B cell (primary cell): ENCODE results near the gene SRRM4. TPM values are rescaled to one million over a fixed set of nuclear protein-coding genes. Genes with fewer than 3 reads are reported as not detected.
"Not testable (repeated sequence)": the region's sequence is repeated elsewhere in the genome, so short reads cannot be mapped to it uniquely, and the experiment has no call there.

Experiments used
- ATAC-seq: fragments of 200-7000 bp; cut with Tn5 transposase; one replicate; pipeline ENCODE4 v1.10.0; 2021; ENCODE audit warnings: low read depth, mild to moderate bottlenecking, moderate number of reproducible peaks, moderate library complexity
- CTCF ChIA-PET: fragments of 350-600 bp; sonication (Branson Sonifier 250); formaldehyde crosslinking; loops from one replicate; lab custom pipeline; 2021; ENCODE audit warnings: antibody characterized with exemption, inconsistent platforms; lab: Charles Lee
- POLR2A ChIA-PET: fragments of 350-600 bp; sonication (Branson Sonifier 250); formaldehyde crosslinking; loops from one replicate; lab custom pipeline; 2021; ENCODE audit warnings: antibody characterized with exemption; lab: Charles Lee
- DNase-seq: peaks from one replicate; pipeline ENCODE4 v3.0.0; 2013
- H2AFZ ChIP-seq: 2 replicates; pipeline ENCODE4 v1.6.1; 2012; ENCODE audit warnings: mild to moderate bottlenecking, low read depth, low read length; ENCODE audit not compliant: insufficient read depth, poor library complexity, severe bottlenecking
- H3K27ac ChIP-seq, 2 donors: 1 replicate in 1 of 2; 2 replicates in 1 of 2; pipeline ENCODE4 v1.5.1; 2012 to 2013; ENCODE audit warnings: low read length in 2 of 2, mild to moderate bottlenecking in 2 of 2, moderate library complexity in 1 of 2
- H3K27me3 ChIP-seq, 4 experiments: fragments of 200-600 bp in 1 of 4; sonication (generic) in 1 of 4; replicated peaks in 1 of 4; 1 replicate in 2 of 4; 2 replicates in 2 of 4; pipeline versions ENCODE4 v1.6.1 to v1.7.0; 2013 to 2016; ENCODE audit warnings: low read length in 3 of 4, mild to moderate bottlenecking in 2 of 4, mixed read lengths in 1 of 4, moderate library complexity in 1 of 4; ENCODE audit not compliant: insufficient read depth in 4 of 4, control insufficient read depth in 3 of 4; ENCODE audit errors: control extremely low read depth in 1 of 4
- H3K36me3 ChIP-seq, 2 experiments: replicated peaks in 1 of 2; 1 replicate in 1 of 2; 2 replicates in 1 of 2; pipeline versions ENCODE4 v1.6.1 to v1.7.1; 2013; ENCODE audit warnings: low read length in 1 of 2; ENCODE audit not compliant: insufficient read depth in 2 of 2, control insufficient read depth in 1 of 2; ENCODE audit errors: control extremely low read depth in 1 of 2, extremely low read depth in 1 of 2
- H3K4me1 ChIP-seq, 2 donors: fragments of 200-600 bp in 1 of 2; sonication (generic) in 1 of 2; 1 replicate in 1 of 2; 2 replicates in 1 of 2; pipeline versions ENCODE4 v1.5.1 to v1.6.1; 2013 to 2017; ENCODE audit warnings: low read length in 2 of 2; ENCODE audit not compliant: control insufficient read depth in 2 of 2, insufficient read depth in 2 of 2
- H3K4me2 ChIP-seq: replicated peaks from 2 replicates; pipeline ENCODE3; 2012; ENCODE audit warnings: mild to moderate bottlenecking, low read depth, low read length; ENCODE audit not compliant: poor library complexity, severe bottlenecking
- H3K4me3 ChIP-seq, 5 experiments: fragments of 200-600 bp in 1 of 5; sonication (generic) in 1 of 5; 1 replicate in 3 of 5; 2 replicates in 2 of 5; pipeline versions ENCODE4 v1.5.1 to v1.7.0; 2011 to 2016; ENCODE audit warnings: low read length in 4 of 5, mild to moderate bottlenecking in 4 of 5, low read depth in 2 of 5, control low read depth in 1 of 5, moderate library complexity in 1 of 5; ENCODE audit not compliant: insufficient read depth in 1 of 5; ENCODE audit errors: control extremely low read depth in 1 of 5, extremely low read depth in 1 of 5
- H3K79me2 ChIP-seq: fragments of 200-600 bp; sonication (generic); one replicate; pipeline ENCODE4 v1.6.0; 2016; ENCODE audit warnings: low read length; ENCODE audit not compliant: control insufficient read depth, insufficient read depth
- H3K9ac ChIP-seq: fragments of 200-600 bp; sonication (generic); 2 replicates; pipeline ENCODE4 v1.6.1; 2017; ENCODE audit warnings: mild to moderate bottlenecking, low read length, moderate library complexity
- H3K9me3 ChIP-seq, 3 donors: one replicate each; pipeline versions ENCODE4 v1.6.1 to v1.7.1; 2013; ENCODE audit warnings: low read length in 2 of 3; ENCODE audit not compliant: control insufficient read depth in 2 of 3, insufficient read depth in 1 of 3; ENCODE audit errors: control extremely low read depth in 1 of 3
- H4K20me1 ChIP-seq: 2 replicates; pipeline ENCODE4 v1.6.0; 2012; ENCODE audit warnings: mild to moderate bottlenecking, low read length; ENCODE audit not compliant: insufficient read depth, control insufficient read depth, poor library complexity, severe bottlenecking
- H3K27ac Mint-ChIP-seq: one replicate; pipeline ENCODE4 v1.8.0; 2021; ENCODE audit warnings: mixed read lengths
- H3K27me3 Mint-ChIP-seq: one replicate; pipeline ENCODE4 v1.8.0; 2021; ENCODE audit warnings: mixed read lengths
- H3K4me1 Mint-ChIP-seq: one replicate; pipeline ENCODE4 v1.8.0; 2021; ENCODE audit warnings: mixed read lengths
- H3K4me3 Mint-ChIP-seq: one replicate; pipeline ENCODE4 v1.8.0; 2021; ENCODE audit warnings: mixed read lengths
- H3K9me3 Mint-ChIP-seq: one replicate; pipeline ENCODE4 v1.8.0; 2022; ENCODE audit warnings: mixed read lengths; ENCODE audit not compliant: insufficient read depth
- CTCF ChIP-seq: fragments of 200-600 bp; IDR thresholded peaks from one replicate; pipeline ENCODE4 v1.8.0; 2022; ENCODE audit warnings: antibody characterized with exemption, mild to moderate bottlenecking
- EZH2 ChIP-seq: IDR thresholded peaks from 2 replicates; pipeline ENCODE4 v1.6.1; 2012; ENCODE audit warnings: borderline replicate concordance, low read depth, mild to moderate bottlenecking, moderate library complexity, low read length; ENCODE audit not compliant: insufficient read depth, poor library complexity, severe bottlenecking
- WGBS: methylation state at CpG from one replicate; pipeline ENCODE4 v1.1.5; 2013; ENCODE audit warnings: missing lambda C conversion rate; ENCODE audit not compliant: insufficient coverage; 5-methylcytosine and 5-hydroxymethylcytosine counted together
- intact Hi-C: fragments of 100-400 bp; cut with micrococcal nuclease; formaldehyde crosslinking; loops from one replicate; pipeline ENCODE4 v1.10.0; 2022
- polyA plus RNA-seq: library from polyadenylated mRNA; depleted of rRNA; stranded (reverse); fragments of >200 nt; gene quantifications from 2 replicates; pipeline ENCODE4 v1.2.3, GENCODE V29; 2012
- total RNA-seq, 2 donors: library from RNA; stranded (reverse); fragments of 120-200 nt in 1 of 2; gene quantifications; 1 replicate in 1 of 2; 2 replicates in 1 of 2; pipeline versions ENCODE4 v1.2.3 to v1.2.4, GENCODE V29; 2013 to 2022

The SRRM4 gene
- total and polyA plus RNA-seq, 2 donors (not counting 1 experiment from before 2014, with no cell fraction given), result not detected

GRCh38 chr12:119005913-119006312, 24.6 kb downstream of the SRRM4 start:
- DNase-seq, result no peak
- no peak overlapping the region for H3K4me3 ChIP-seq
- WGBS, result 42% methylated on average over 2 of the region's 4 CpGs
- H3K9ac ChIP-seq, result no peak overlapping the region
- peaks cover 0 to 13% (median 3%) of the 10 kb centered on the region in 3 donors for H3K9me3 ChIP-seq
- no peaks in the 10 kb centered on the region for H3K36me3 ChIP-seq
- no peak for TF ChIP-seq EZH2
- no peak for TF ChIP-seq CTCF
- intact Hi-C loops, result no loop called here
- Mint-ChIP-seq H3K27ac (no peak overlapping the region), H3K4me1 (no peaks in the 10 kb centered on the region), H3K9me3 (no peaks in the 10 kb centered on the region), H3K27me3 (peaks cover 27% of the 10 kb centered on the region), H3K4me3 (no peak overlapping the region)
- no peak overlapping the region for H3K27ac ChIP-seq
- no peak overlapping the region for H2AFZ ChIP-seq
- ChIA-PET POLR2A (no interaction called here), CTCF (no interaction called here)
- H3K4me2 ChIP-seq, result no peak overlapping the region
- no peak for ATAC-seq
- H4K20me1 ChIP-seq, result no peaks in the 10 kb centered on the region
- peaks cover 0 to 24% (median 0%) of the 10 kb centered on the region in 4 experiments for H3K27me3 ChIP-seq
- H3K4me1 ChIP-seq, result no peaks in the 10 kb centered on the region
- no peaks in the 10 kb centered on the region for H3K79me2 ChIP-seq

GRCh38 chr12:119006746-119007145, 25.4 kb downstream of the SRRM4 start:
- Histone ChIP-seq H3K4me2 (no peak overlapping the region), H3K4me1 (no peaks in the 10 kb centered on the region), H3K9ac (no peak overlapping the region), H3K27ac (no peak overlapping the region), H3K4me3 (no peak overlapping the region), H4K20me1 (no peaks in the 10 kb centered on the region), H3K36me3 (no peaks in the 10 kb centered on the region), H3K79me2 (no peaks in the 10 kb centered on the region), H2AFZ (no peak overlapping the region), H3K9me3 (peaks cover 1 to 17% (median 3%) of the 10 kb centered on the region in 3 donors), H3K27me3 (peaks cover 0 to 24% (median 0%) of the 10 kb centered on the region in 4 experiments)
- Mint-ChIP-seq H3K27ac (no peak overlapping the region), H3K4me1 (no peaks in the 10 kb centered on the region), H3K4me3 (no peak overlapping the region), H3K27me3 (peaks cover 27% of the 10 kb centered on the region), H3K9me3 (no peaks in the 10 kb centered on the region)
- ATAC-seq, result no peak
- DNase-seq, result no peak
- WGBS, result 27% methylated on average over 5 of the region's 5 CpGs
- intact Hi-C loops, result no loop called here
- POLR2A ChIA-PET, result no interaction called here
- CTCF ChIA-PET, result no interaction called here
- TF ChIP-seq EZH2 (no peak), CTCF (no peak)

GRCh38 chr12:119008273-119008672, 26.9 kb downstream of the SRRM4 start:
- H3K27ac ChIP-seq, H3K4me2 ChIP-seq, ATAC-seq, H3K9ac ChIP-seq, H2AFZ ChIP-seq, H3K4me1 Mint-ChIP-seq, H3K4me1 ChIP-seq, CTCF ChIA-PET, intact Hi-C loops, H3K79me2 ChIP-seq, H3K27ac Mint-ChIP-seq, H3K36me3 ChIP-seq, H4K20me1 ChIP-seq, H3K9me3 Mint-ChIP-seq, DNase-seq, H3K4me3 ChIP-seq, H3K4me3 Mint-ChIP-seq, POLR2A ChIA-PET: not testable (repeated sequence)
- H3K27me3 ChIP-seq, result peaks cover 0 to 24% (median 0%) of the 10 kb centered on the region in 4 experiments
- H3K9me3 ChIP-seq, result peaks cover 1 to 18% (median 3%) of the 10 kb centered on the region in 3 donors
- peaks cover 33% of the 10 kb centered on the region for H3K27me3 Mint-ChIP-seq
- no CpG with 5 or more reads among the region's 1 CpG for WGBS
